HL-60 (cell line): ENCODE results near the gene HBA2.

Source experiments
- DNase-seq, 2 experiments: peaks; one replicate each; pipeline ENCODE4 v3.0.0-alpha.2; 2010 to 2020; ENCODE audit warnings: low read depth in 1 of 2, low spot score in 1 of 2
- H3K27ac ChIP-seq: fragments of 250-450 bp; sonication (Bioruptor Pico); replicated peaks from 2 replicates; pipeline ENCODE4 v1.5.1; 2020; ENCODE audit warnings: mild to moderate bottlenecking, moderate library complexity
- H3K27me3 ChIP-seq: fragments of 250-450 bp; sonication (Bioruptor Pico); 2 replicates; pipeline ENCODE4 v1.5.1; 2021; ENCODE audit warnings: mild to moderate bottlenecking, moderate library complexity; ENCODE audit not compliant: insufficient read depth, poor library complexity, severe bottlenecking
- H3K4me3 ChIP-seq: replicated peaks from 2 replicates; pipeline ENCODE4 v1.5.1; 2011; ENCODE audit warnings: mild to moderate bottlenecking, control low read depth, low read length; ENCODE audit not compliant: insufficient read depth
- GABPA ChIP-seq: IDR thresholded peaks from 2 replicates; pipeline ENCODE4 v1.6.1; 2012; ENCODE audit warnings: low read depth
- POLR2AphosphoS5 ChIP-seq: IDR thresholded peaks from 2 replicates; pipeline ENCODE4 v1.6.1; 2012; ENCODE audit warnings: low read depth
- SPI1 ChIP-seq: IDR thresholded peaks from 2 replicates; pipeline ENCODE4 v1.6.1; 2012; ENCODE audit warnings: low read depth, mild to moderate bottlenecking, borderline replicate concordance
- TF ChIP-seq, protein P1 (sequence below): IDR thresholded peaks from one replicate; pipeline ENCODE4 v1.5.1; 2011; ENCODE audit warnings: low read length, control low read depth, inconsistent platforms; ENCODE audit not compliant: insufficient read depth
- TF ChIP-seq, protein P2 (sequence below): IDR thresholded peaks from 2 replicates; pipeline ENCODE4 v1.6.1; 2012; ENCODE audit warnings: low read depth; ENCODE audit not compliant: insufficient replicate concordance

HBA2 gene

DNA sequence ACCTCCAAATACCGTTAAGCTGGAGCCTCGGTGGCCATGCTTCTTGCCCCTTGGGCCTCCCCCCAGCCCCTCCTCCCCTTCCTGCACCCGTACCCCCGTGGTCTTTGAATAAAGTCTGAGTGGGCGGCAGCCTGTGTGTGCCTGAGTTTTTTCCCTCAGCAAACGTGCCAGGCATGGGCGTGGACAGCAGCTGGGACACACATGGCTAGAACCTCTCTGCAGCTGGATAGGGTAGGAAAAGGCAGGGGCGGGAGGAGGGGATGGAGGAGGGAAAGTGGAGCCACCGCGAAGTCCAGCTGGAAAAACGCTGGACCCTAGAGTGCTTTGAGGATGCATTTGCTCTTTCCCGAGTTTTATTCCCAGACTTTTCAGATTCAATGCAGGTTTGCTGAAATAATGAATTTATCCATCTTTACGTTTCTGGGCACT lies 4.7 kb downstream of the HBA2 start:
- no peak for TF ChIP-seq SPI1
- no peak for TF ChIP-seq POLR2AphosphoS5
- TF ChIP-seq, protein P1, sequence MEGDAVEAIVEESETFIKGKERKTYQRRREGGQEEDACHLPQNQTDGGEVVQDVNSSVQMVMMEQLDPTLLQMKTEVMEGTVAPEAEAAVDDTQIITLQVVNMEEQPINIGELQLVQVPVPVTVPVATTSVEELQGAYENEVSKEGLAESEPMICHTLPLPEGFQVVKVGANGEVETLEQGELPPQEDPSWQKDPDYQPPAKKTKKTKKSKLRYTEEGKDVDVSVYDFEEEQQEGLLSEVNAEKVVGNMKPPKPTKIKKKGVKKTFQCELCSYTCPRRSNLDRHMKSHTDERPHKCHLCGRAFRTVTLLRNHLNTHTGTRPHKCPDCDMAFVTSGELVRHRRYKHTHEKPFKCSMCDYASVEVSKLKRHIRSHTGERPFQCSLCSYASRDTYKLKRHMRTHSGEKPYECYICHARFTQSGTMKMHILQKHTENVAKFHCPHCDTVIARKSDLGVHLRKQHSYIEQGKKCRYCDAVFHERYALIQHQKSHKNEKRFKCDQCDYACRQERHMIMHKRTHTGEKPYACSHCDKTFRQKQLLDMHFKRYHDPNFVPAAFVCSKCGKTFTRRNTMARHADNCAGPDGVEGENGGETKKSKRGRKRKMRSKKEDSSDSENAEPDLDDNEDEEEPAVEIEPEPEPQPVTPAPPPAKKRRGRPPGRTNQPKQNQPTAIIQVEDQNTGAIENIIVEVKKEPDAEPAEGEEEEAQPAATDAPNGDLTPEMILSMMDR = no peak
- TF ChIP-seq, protein P2, sequence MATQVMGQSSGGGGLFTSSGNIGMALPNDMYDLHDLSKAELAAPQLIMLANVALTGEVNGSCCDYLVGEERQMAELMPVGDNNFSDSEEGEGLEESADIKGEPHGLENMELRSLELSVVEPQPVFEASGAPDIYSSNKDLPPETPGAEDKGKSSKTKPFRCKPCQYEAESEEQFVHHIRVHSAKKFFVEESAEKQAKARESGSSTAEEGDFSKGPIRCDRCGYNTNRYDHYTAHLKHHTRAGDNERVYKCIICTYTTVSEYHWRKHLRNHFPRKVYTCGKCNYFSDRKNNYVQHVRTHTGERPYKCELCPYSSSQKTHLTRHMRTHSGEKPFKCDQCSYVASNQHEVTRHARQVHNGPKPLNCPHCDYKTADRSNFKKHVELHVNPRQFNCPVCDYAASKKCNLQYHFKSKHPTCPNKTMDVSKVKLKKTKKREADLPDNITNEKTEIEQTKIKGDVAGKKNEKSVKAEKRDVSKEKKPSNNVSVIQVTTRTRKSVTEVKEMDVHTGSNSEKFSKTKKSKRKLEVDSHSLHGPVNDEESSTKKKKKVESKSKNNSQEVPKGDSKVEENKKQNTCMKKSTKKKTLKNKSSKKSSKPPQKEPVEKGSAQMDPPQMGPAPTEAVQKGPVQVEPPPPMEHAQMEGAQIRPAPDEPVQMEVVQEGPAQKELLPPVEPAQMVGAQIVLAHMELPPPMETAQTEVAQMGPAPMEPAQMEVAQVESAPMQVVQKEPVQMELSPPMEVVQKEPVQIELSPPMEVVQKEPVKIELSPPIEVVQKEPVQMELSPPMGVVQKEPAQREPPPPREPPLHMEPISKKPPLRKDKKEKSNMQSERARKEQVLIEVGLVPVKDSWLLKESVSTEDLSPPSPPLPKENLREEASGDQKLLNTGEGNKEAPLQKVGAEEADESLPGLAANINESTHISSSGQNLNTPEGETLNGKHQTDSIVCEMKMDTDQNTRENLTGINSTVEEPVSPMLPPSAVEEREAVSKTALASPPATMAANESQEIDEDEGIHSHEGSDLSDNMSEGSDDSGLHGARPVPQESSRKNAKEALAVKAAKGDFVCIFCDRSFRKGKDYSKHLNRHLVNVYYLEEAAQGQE = no peak
- no peak for TF ChIP-seq GABPA
- H3K27ac ChIP-seq = no peak overlapping the region
- H3K27me3 ChIP-seq = peaks cover 53% of the 10 kb centered on the region
- DNase-seq = no peak
- H3K4me3 ChIP-seq = no peak overlapping the region

DNA sequence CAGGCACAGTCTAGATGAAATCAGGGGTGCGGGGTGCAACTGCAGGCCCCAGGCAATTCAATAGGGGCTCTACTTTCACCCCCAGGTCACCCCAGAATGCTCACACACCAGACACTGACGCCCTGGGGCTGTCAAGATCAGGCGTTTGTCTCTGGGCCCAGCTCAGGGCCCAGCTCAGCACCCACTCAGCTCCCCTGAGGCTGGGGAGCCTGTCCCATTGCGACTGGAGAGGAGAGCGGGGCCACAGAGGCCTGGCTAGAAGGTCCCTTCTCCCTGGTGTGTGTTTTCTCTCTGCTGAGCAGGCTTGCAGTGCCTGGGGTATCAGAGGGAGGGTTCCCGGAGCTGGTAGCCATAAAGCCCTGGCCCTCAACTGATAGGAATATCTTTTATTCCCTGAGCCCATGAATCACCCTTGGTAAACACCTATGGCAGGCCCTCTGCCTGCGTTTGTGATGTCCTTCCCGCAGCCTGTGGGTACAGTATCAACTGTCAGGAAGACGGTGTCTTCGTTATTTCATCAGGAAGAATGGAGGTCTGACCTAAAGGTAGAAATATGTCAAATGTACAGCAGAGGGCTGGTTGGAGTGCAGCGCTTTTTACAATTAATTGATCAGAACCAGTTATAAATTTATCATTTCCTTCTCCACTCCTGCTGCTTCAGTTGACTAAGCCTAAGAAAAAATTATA lies 5.4 kb downstream of the HBA2 start:
- Histone ChIP-seq H3K27ac (no peak overlapping the region), H3K4me3 (no peak overlapping the region), H3K27me3 (peaks cover 53% of the 10 kb centered on the region)
- TF ChIP-seq, protein P2 = no peak
- TF ChIP-seq, protein P1 = no peak
- TF ChIP-seq GABPA = no peak
- TF ChIP-seq SPI1 = no peak
- TF ChIP-seq POLR2AphosphoS5 = no peak
- no peak for DNase-seq

DNA sequence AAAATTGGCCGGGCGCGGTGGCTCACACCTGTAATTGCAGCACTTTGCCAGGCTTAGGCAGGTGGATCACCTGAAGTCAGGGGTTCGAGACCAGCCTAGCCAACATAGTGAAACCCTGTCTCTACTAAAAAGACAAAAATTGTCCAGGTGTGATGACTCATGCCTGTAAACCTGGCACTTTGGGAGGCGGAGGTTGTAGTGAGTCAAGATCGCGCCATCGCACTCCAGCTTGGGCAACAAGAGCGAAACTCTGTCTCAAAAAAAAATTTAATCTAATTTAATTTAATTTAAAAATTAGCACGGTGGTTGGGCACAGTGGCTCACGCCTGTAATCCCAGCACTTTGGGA lies 6.0 kb downstream of the HBA2 start:
- TF ChIP-seq, protein P2 = no peak
- no peak for TF ChIP-seq POLR2AphosphoS5
- no peak for TF ChIP-seq SPI1
- Histone ChIP-seq H3K27ac (no peak overlapping the region), H3K4me3 (no peak overlapping the region), H3K27me3 (peaks cover 48% of the 10 kb centered on the region)
- DNase-seq = no peak
